Activated T-helper 9 cell treated with anti-CD3 and anti-CD28 coated beads, Interleukin-2, amount 50 U/mL, for 16 hours (primary cell): ENCODE measurements around the gene ISCU.
"Not testable (repeated sequence)": the region's sequence is repeated elsewhere in the genome, so short reads cannot be mapped to it uniquely, and the experiment has no call there.

Experiments
- DNase-seq: peaks from one replicate; pipeline ENCODE4 v3.0.0-alpha.2; 2020; ENCODE audit warnings: low read depth

Gene ISCU

DNA sequence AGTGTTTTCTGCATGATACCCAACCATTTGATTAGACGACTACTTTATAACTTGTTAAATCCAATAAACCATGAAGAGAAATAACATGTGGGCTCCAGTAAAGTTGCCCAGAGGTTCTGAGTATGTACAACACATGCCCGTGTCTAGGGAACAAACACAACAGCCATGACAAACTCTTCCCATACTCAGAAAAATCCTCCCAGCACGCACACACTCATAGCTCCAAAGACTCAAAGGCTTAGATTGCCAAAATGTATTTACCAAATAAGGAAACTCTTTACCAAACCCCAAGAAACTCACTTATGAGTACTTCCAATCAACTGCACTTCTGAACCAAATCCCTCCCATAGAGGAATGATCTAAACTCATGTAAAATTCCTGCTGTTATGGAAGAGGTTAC lies 18.7 kb upstream of the ISCU start:
- DNase-seq, result no peak

DNA sequence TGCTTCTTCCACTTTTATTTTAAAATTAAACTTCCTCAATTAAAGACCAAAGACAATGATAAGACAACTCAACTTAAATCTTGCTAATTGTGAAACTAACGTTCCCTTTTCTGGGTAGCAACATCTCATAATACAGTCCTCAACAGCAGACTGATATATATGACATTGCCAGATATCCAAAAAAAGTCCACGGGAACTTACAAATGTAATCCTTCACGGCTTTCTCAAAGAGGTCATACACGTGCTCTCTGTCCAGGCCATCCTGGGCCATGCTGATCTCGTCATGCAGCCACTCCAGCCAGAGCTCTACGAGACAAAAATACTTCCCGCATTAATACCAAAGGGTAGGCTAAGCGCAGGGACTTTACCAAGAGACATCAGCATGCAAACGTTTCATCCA lies 14.7 kb upstream of the ISCU start:
- DNase-seq, result no peak

DNA sequence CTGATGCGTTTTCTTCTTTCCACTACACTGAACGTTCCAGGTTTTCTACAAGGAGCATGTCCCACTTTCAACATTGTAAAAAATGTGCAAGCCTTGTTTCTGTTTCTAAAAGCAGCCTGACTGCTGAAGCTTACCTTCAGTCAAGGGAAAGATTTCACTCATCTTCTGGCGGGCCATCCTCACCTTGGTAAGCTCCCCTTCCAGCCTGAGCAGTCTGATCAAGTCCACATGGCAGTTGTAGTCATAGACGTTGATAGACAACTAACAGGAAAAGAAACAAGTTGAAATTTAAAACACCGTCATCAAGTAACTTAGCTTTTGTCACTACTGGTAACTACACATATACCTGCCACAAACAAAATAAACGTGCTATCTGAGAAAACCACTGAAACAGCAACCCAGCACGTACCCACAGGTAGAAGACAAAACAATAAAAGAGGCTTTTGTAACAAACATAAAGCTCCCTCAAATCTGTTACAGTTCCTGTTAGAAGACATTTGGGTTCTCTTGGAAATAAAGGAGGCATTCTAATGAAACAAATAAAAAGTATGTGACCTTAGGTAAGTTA lies 13.4 kb upstream of the ISCU start:
- no peak for DNase-seq

DNA sequence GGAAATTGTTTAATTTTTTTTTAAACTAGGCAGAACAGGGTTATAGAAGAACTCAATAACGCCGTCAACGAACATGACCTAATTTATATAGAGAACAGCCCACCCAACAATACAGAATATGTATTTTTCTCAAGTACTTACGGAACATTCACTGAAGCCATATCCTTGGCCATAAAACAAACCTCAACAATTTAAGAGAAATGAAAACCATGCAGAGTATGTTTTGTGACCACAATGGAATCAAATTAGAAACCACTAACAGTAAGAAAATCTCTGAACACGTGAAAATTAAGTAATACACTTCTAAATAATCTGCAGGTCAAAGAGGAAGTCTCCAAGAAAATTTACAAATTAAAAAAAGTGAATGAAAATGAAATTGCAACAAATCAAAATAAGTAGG lies 10.9 kb upstream of the ISCU start:
- no peak for DNase-seq

DNA sequence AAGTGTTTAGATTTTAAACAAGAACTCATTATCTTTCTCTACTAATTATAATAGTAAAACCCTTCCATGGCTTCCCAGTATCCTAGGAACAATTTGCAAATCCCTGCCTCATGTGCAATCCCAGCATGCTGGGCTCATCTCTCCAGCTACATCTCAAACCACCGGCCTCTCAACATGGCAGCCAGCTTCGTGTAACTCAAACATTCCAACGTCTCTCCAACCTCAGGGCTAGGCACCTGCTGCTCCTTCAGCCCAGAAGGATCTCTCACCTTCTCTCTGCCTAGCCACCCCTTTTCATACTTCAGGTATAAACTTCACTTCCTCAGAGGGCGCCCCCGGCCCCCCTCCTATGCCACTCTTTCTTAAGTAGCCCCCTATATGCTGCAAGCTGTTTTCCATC lies 8.6 kb upstream of the ISCU start:
- no peak for DNase-seq

DNA sequence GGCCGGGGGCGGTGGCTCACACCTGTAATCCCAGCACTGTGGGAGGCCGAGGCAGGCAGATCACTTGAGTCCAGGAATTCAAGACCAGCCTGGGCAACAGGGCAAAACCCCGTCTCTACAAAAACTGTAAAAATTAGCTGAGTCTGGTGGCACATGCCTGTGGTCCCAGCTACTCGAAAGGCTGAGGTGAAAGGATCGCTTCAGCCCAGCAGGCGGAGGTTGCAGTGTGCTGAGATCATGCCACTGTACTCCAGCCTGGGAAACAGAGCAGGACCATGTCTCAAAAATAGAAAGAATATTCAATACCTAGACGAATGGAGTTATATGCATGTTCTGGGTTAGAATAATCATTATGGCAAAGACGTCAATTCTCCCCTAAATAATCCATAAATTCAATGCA lies 7.0 kb upstream of the ISCU start:
- DNase-seq, result not testable (repeated sequence)

DNA sequence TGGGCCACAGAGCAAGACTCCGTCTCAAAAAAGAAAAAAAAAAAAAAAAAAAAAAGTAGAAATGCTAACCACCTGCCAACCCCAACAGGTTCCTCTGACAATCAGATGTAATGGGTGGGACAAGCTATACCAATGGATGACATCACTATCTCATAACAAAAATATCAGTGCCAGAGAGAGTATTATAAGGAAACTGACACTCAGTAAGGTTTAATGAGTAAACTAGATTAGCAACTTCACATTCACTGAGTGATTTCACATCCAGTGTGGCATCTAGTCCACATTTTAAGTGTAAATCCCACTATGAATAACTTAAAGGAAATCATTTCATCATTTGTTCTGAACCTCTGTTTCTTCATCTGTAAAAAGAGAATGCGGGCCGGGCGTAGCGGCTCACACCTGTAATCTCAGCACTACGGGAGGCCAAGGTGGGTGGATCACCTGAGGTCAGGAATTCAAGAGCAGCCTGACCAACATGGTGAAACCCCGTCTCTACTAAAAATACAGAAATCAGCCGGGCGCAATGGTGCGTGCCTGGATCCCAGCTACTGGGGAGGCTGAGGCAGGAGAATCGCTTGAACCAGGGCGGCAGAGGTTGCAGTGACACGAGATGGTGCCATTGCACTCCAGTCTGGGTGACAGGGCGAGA lies 3.3 kb upstream of the ISCU start:
- no peak for DNase-seq

DNA sequence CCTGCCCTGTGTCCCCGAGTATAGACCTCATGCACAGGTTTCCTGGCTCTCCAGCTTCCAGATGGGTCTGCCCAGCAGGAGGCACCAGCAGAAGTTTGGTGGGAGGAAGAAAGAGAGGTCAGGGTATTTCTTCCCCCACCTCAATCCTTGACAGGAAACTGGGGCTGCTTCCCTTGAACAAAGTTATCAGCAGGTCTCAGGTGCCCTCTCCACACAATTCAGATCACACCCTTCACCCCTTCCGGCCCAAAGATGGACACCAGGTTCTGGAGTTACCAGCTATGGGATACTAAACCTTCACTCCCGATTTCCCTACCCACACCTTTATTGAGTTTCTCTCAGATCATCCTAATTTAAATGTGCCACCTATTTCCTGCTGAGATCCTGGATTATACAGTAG lies 2.6 kb upstream of the ISCU start:
- no peak for DNase-seq

DNA sequence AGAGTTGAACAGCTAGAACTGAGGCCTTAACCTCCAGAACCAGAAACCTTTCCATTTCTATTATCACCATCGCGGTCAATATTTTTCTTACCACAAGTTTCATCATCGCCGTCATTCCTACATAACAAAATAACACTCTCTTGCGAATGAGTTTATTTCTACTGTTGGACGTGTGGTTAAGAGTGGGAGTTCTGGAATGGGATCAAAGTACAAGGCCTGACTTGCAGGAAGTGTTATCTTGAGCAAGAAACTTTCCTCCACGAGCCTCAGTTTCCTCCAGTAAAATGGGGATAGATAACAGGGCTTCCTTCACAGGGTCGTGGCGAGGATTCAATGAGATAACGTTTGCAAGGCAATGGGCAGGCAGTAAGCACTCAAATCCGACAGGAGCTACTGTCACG lies 2.1 kb upstream of the ISCU start:
- no peak for DNase-seq

DNA sequence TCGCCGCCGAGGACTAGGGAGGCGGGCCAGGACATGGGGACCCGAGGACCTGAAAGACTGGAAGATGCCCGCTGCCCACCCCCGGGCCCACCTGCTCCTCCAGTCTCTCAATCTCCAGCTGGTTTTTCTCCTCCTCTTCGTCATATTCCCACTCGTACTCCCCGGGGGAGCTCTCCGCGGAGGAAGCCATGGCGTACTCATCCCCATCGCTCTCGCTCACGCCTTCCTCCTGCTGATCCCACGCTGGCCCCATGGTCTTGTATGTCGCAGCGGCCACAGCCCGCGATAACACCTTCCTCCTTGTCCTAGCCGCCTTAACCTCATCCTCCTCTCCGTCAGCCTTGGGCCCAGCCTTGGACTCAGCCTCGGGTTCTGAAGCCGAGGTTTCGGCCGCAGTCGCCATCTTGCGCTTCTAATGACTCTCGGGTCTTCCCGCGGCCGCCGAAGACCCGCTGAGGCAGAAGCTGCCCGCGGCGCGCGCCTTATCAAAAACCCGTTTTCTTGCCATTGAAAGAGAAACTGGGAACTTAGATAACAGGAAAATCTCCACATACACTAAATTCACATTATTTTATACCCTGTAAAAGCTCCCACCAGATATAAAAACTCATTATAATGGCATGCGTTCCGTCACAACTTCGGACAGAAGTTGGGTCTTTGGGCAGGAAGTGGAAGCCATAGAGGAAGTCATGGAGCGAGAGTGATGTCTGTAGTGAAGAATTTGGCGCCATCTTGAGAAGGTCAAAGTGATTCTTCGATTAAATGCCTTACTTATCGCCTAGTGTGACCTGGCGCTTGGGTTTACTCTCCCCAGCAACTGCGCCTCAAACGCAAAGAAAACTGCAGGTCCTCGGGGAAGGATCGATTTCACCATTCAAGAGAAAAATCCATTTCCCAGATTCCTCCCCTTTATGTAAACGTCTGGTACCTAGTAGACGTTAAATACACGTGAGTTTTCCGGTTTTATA lies 1.4 kb upstream of the ISCU start, which contains the start of gene SART3:
Gene SART3, minus strand, starts transcription at position 422 of the 968 bp plus-strand sequence. Its CDS starts 19 bp downstream, at position 403.
- peak; percentile 68 for DNase-seq

DNA sequence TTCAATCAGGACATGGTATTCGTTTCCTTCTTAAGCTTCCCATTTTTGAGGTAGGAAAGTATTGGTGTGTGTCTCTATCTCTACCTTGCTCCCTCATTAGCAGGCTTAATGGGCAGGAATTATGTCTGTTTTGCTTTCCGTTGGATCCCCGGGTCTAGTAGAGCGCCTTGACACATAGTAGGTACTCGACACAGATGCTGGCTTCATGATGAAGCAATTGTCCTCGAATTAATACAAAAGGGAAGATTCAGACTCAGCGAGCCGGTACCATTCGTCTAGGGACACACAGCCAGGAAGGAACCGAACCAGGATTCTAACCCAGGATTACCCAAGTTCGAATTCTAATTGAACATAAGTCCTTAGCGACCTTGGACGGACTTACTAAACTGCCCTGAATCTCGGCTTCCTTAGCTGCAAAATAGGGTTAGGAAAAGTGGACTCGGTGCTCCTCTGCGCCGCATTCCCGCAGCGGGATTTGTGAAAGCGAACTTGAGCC lies 496 bp upstream of the ISCU start:
- DNase-seq, result no peak

DNA sequence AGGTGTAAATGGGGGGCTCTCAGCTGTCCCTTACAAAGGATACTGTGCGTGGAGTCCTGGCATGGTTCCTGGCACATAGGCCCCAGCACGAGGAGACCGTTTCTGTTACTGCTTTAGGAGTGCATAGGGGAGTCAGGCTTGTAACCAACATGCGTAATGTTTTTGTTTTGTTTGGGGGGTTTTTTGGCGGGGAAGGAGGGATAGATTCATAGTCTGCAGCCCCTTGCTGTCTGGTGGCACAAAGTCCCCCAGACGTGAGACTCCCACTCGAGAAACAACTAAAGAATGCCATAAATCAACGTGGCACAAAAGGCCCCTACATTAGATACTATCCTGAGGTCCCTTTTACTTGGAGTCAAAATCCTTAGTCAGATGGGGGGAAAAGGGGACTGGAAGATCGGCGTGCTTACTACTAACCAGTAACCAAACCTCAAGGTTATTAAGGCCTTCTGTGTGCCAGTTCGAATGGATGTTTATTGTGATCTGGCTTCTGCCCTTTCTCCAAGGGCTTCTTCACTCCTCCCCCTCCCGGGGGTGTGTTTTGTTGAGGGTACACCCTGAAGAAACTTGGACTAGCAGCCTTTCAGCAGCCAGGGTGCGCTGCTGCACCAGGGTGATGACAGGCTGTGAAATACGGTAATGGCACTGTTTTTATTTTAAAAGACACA lies 874 bp downstream of the ISCU start:
- peak; percentile 78 for DNase-seq

DNA sequence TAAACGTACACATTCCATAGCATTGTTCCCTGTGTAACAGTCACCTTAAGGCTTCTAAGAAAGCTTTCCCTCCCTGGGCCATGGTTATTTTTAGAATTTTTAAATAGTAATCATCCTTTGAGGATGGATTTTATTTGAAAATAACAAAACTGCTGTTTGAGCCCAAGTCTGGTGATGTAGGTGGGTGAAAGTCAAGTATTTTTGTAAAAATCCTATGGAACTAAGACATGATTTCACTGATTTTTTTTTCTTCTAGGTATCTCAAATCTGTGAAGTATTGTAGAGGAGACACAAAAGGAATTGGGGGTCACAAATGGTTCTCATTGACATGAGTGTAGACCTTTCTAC lies 1.4 kb downstream of the ISCU start:
- DNase-seq, result no peak

DNA sequence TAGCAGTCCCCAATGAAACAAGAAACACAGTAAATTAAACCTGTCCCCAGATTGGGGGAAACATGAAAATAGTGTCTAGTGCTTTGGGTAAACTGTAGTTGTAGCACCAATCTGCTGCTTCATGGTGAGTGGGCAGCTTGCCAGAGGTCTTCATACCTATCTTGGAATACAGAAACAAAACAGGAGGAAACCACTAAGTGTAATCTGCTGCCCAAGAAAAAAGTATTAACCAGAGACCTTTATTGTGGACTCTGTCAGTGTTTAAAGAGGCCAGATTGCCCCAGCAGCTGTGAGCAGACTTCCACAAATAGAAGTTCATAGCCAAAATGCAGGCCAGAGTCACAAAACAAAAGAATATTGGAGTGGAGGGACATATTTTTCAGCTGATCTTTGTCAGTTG lies 2.3 kb downstream of the ISCU start:
- no peak for DNase-seq

DNA sequence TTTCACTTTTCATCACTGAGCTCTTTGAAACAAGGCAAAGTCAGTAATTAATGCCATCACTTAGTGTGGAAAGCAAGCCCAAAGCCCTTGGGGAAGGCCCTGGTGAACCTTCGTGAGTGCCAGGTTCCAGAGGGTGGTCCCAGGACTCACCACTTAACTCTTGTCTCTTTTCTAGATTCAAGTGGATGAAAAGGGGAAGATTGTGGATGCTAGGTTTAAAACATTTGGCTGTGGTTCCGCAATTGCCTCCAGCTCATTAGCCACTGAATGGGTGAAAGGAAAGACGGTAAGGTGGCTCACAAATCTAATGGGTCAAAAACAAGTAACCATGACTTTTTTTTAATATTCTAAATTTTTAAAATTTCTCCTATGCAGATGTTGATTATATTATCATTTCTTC lies 2.8 kb downstream of the ISCU start:
- DNase-seq, result no peak

DNA sequence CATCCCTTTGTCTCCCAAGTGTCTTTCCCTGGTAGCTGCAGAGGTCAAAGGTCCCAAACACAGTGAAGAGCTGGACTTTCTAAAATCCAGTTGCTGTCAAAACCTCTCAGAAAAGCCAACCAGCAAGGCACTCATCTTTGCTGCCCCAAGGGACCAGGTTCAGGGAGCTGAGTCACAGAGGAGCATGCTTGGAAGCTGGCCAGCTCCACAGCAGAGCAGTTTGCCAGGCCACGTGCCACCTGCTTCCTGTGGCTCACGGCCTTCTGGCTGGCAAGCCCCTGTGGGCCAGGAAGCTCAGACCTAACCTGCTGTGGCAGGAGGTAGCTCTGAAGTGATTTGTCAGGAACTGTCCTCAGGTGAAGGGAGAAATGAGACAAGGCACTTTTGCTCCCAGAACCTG lies 3.6 kb downstream of the ISCU start:
- DNase-seq, result peak; percentile 45

DNA sequence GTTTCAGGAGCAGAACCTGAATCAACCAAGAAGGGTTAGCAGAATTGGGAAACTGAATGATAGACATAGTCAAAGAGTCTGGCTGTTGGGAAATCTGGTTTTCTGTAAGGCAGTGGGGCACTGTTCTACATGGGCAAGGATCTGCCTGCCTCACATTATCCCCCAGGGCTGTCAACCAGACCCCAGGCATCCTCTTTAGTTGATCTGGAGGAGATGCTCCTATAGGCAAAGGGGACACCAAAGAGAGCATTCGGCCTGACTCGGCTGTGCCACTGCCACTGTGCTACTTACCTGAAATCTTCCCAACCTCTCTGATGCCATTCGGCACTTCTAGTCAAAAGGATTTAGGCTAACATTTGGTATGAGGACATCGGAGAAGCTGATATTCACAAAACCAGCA lies 4.1 kb downstream of the ISCU start:
- no peak for DNase-seq

DNA sequence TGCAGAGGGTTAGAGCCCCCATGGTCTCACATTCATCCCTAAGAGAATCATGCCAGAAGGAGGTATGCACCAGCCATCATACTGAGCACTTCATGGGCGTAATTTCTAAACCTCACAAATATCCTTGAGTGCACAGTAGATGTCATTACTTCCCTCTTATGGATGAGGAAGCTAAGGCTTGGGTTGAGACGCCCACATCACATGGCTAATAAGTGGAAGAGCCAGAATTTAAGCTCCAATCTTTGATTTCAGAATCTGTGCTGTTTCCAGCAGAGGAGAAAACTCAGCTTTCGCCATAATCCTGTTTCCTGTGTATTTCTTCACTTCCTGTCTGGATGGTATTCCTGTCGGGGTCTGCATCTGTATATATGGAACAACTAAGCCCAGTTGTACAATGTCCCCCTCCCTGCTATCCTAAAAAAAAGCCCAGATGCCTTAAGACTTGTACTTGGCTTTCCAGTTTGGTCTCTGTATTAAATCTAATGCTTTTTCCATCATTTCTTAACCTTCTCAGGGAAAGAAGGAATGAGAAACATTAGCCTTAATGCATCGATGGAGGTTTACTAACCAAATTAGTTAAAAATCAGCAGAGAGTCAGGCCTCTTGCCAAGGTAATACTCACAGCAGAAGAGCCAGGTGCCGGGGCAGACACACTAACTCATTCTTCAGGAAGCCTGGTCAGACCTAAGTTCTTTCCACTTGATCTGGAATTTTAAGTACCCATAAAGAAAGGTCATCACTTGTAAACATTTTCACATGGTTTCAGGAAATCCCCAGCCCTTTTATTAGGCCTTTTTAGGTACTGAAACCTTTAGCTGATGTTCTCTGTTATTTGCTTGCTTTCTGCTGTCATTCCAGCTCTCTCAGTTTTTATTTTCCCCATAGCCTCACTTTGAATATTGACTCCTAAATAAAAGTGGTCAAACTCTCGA lies 5.3 kb downstream of the ISCU start:
- DNase-seq, result no peak

DNA sequence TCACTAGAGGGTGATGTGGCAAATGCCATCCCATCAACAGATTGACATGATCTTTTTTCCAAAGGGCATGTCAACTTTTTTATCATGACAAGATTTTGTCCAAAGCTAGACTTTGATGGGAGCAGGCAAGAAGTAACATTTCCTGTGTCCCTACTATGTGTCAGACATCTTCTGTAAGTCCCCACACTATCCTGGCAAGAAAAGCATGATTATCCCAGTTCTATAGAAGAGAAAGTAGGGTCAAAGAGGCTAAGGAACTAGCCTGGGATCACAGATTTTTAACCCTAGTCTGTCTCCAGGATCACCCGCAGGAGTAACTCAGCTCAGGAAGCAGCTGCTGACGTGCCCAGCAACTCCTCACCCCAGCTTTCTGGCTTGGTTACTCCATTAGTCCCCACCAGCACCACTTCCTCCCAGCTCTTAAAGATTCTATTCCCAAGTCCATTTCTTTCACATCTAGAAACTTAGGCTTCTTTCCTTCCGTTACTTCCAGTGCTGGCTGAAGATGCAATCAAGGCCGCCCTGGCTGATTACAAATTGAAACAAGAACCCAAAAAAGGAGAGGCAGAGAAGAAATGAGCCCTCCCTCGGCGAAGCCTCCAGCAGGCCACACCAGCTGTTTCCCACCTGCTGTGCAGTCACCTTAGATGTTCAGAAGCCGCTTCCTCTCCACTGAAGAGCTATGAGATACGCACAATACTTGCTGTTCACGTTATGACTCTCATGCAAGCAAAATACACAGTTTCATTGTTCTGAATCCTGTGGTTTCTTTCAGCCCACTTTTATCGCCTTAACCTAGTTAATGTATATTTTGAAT lies 6.2 kb downstream of the ISCU start:
- peak; percentile 41 for DNase-seq
